Renal cortex interstitium (tissue), 3 donors: ENCODE results near the gene HEATR1. TPM values are rescaled to one million over a fixed set of nuclear protein-coding genes. Genes with fewer than 3 reads are reported as not detected.

Experiments
- polyA plus RNA-seq, 3 donors: library from polyadenylated mRNA; unstranded; fragments of 120-200 nt; gene quantifications; one replicate each; pipeline ENCODE4 v1.2.1, GENCODE V29; 2013; ENCODE audit not compliant: insufficient read length in 3 of 3

Gene HEATR1
- polyA plus RNA-seq, 3 donors: 26.1 to 33.1 (median 31.8) TPM

Other genes starting within 250 kb of the HEATR1 start
- 1 to 10 TPM; 6.9 to 9.0 (median 7.6) TPM for gene EDARADD, start 210.2 kb downstream of the HEATR1 start, polyA plus RNA-seq
- gene LGALS8, start 80.5 kb downstream of the HEATR1 start, polyA plus RNA-seq: 100 to 1,000 TPM in 1 of 3 donors, 10 to 100 TPM in 2; 67.6 to 106 (median 80.0) TPM
- gene ACTN2, start 82.0 kb upstream of the HEATR1 start, polyA plus RNA-seq: under 1 TPM; 0.39 to 0.92 (median 0.45) TPM
- gene MTR, start 190.8 kb upstream of the HEATR1 start, polyA plus RNA-seq: 10 to 100 TPM; 32.1 to 44.7 (median 37.0) TPM